ENCODE data around the gene ROCK2. TPM values are rescaled to one million over a fixed set of nuclear protein-coding genes. Genes with fewer than 3 reads are reported as not detected.

The ROCK2 gene
- total and polyA plus RNA-seq, 9 donors: 27.6 to 47.9 (median 40.8) TPM

GRCh38 chr2:11327871-11328270 lies 16.6 kb downstream of the ROCK2 start:
- Histone ChIP-seq H3K9me3 (replicated peaks; ENCODE audit: control insufficient read depth, low read depth, low read length) (peaks cover 8% of the 10 kb centered on the region), H3K27me3 (ENCODE audit: control insufficient read depth, insufficient read depth, low read length) (no peaks in the 10 kb centered on the region), H3K27ac (ENCODE audit: low read length) (no peak overlapping the region), H3K36me3 (ENCODE audit: control insufficient read depth, insufficient read depth, low read length) (no peaks in the 10 kb centered on the region), H3K4me3 (ENCODE audit: low read length) (no peak overlapping the region), H3K4me1 (ENCODE audit: control insufficient read depth, insufficient read depth, low read length) (no peaks in the 10 kb centered on the region)
- no peak for DNase-seq
- no CpG with 5 or more reads among the region's 2 CpGs for WGBS (ENCODE audit: insufficient coverage)

- no peaks in the 10 kb centered on the region for H3K27me3 ChIP-seq (ENCODE audit: control insufficient read depth, insufficient read depth, low read length)
- H3K36me3 ChIP-seq (ENCODE audit: control insufficient read depth, insufficient read depth, low read length): no peaks in the 10 kb centered on the region
- no peaks in the 10 kb centered on the region for H3K9me3 ChIP-seq (replicated peaks; ENCODE audit: control insufficient read depth, low read depth, low read length)
- H3K4me1 ChIP-seq (ENCODE audit: control insufficient read depth, insufficient read depth, low read length): no peaks in the 10 kb centered on the region
- no peak for DNase-seq
- no peak overlapping the region for H3K27ac ChIP-seq (ENCODE audit: low read length)
- 72% methylated on average over 3 of the region's 4 CpGs for WGBS (ENCODE audit: insufficient coverage)
- no peak overlapping the region for H3K4me3 ChIP-seq (ENCODE audit: low read length)
Observed at GRCh38 chr2:11326677-11327211, 17.7 kb downstream of the ROCK2 start.

GRCh38 chr2:11325961-11326676 lies 18.3 kb downstream of the ROCK2 start:
- Histone ChIP-seq H3K9me3 (replicated peaks; ENCODE audit: control insufficient read depth, low read depth, low read length) (no peaks in the 10 kb centered on the region), H3K4me1 (ENCODE audit: control insufficient read depth, insufficient read depth, low read length) (no peaks in the 10 kb centered on the region), H3K36me3 (ENCODE audit: control insufficient read depth, insufficient read depth, low read length) (no peaks in the 10 kb centered on the region), H3K27ac (ENCODE audit: low read length) (no peak overlapping the region), H3K27me3 (ENCODE audit: control insufficient read depth, insufficient read depth, low read length) (no peaks in the 10 kb centered on the region), H3K4me3 (ENCODE audit: low read length) (no peak overlapping the region)
- no peak for DNase-seq
- WGBS (ENCODE audit: insufficient coverage): 81% methylated on average over 2 of the region's 4 CpGs

GRCh38 chr2:11321847-11322246 lies 22.6 kb downstream of the ROCK2 start:
- Histone ChIP-seq H3K36me3 (ENCODE audit: control insufficient read depth, insufficient read depth, low read length) (no peaks in the 10 kb centered on the region), H3K9me3 (replicated peaks; ENCODE audit: control insufficient read depth, low read depth, low read length) (no peaks in the 10 kb centered on the region), H3K4me3 (ENCODE audit: low read length) (no peak overlapping the region), H3K27me3 (ENCODE audit: control insufficient read depth, insufficient read depth, low read length) (no peaks in the 10 kb centered on the region), H3K27ac (ENCODE audit: low read length) (no peak overlapping the region), H3K4me1 (ENCODE audit: control insufficient read depth, insufficient read depth, low read length) (no peaks in the 10 kb centered on the region)
- WGBS (ENCODE audit: insufficient coverage): no CpG with 5 or more reads among the region's 3 CpGs
- no peak for DNase-seq

- 90% methylated on average over 12 of the region's 17 CpGs for WGBS (ENCODE audit: insufficient coverage)
- no peak for DNase-seq
- Histone ChIP-seq H3K4me3 (ENCODE audit: low read length) (no peak overlapping the region), H3K27ac (ENCODE audit: low read length) (no peak overlapping the region), H3K36me3 (ENCODE audit: control insufficient read depth, insufficient read depth, low read length) (no peaks in the 10 kb centered on the region), H3K4me1 (ENCODE audit: control insufficient read depth, insufficient read depth, low read length) (no peaks in the 10 kb centered on the region), H3K9me3 (replicated peaks; ENCODE audit: control insufficient read depth, low read depth, low read length) (no peaks in the 10 kb centered on the region), H3K27me3 (ENCODE audit: control insufficient read depth, insufficient read depth, low read length) (no peaks in the 10 kb centered on the region)
Observed at GRCh38 chr2:11320698-11321492, 23.5 kb downstream of the ROCK2 start.

- H3K9me3 ChIP-seq (replicated peaks; ENCODE audit: control insufficient read depth, low read depth, low read length): no peaks in the 10 kb centered on the region
Observed at GRCh38 chr2:11319939-11320338, 24.5 kb downstream of the ROCK2 start.

GRCh38 chr2:11315074-11315705 lies 29.2 kb downstream of the ROCK2 start:
- no peak for DNase-seq
- no peaks in the 10 kb centered on the region for H3K9me3 ChIP-seq (replicated peaks; ENCODE audit: control insufficient read depth, low read depth, low read length)
- H3K36me3 ChIP-seq (ENCODE audit: control insufficient read depth, insufficient read depth, low read length): no peaks in the 10 kb centered on the region
- H3K27ac ChIP-seq (ENCODE audit: low read length): no peak overlapping the region
- H3K4me1 ChIP-seq (ENCODE audit: control insufficient read depth, insufficient read depth, low read length): no peaks in the 10 kb centered on the region
- no peak overlapping the region for H3K4me3 ChIP-seq (ENCODE audit: low read length)
- no peaks in the 10 kb centered on the region for H3K27me3 ChIP-seq (ENCODE audit: control insufficient read depth, insufficient read depth, low read length)
- no CpG with 5 or more reads among the region's 1 CpG for WGBS (ENCODE audit: insufficient coverage)

More at GRCh38 chr2:11319939-11320338, 24.5 kb downstream of the ROCK2 start:
- no peaks in the 10 kb centered on the region for H3K4me1 ChIP-seq (ENCODE audit: control insufficient read depth, insufficient read depth, low read length)
- H3K4me3 ChIP-seq (ENCODE audit: low read length): no peak overlapping the region
- DNase-seq: no peak
- no peaks in the 10 kb centered on the region for H3K27me3 ChIP-seq (ENCODE audit: control insufficient read depth, insufficient read depth, low read length)
- H3K27ac ChIP-seq (ENCODE audit: low read length): no peak overlapping the region
- no peaks in the 10 kb centered on the region for H3K36me3 ChIP-seq (ENCODE audit: control insufficient read depth, insufficient read depth, low read length)

- Histone ChIP-seq H3K27me3 (ENCODE audit: control insufficient read depth, insufficient read depth, low read length) (no peaks in the 10 kb centered on the region), H3K9me3 (replicated peaks; ENCODE audit: control insufficient read depth, low read depth, low read length) (no peaks in the 10 kb centered on the region), H3K36me3 (ENCODE audit: control insufficient read depth, insufficient read depth, low read length) (no peaks in the 10 kb centered on the region), H3K4me3 (ENCODE audit: low read length) (no peak overlapping the region), H3K27ac (ENCODE audit: low read length) (no peak overlapping the region), H3K4me1 (ENCODE audit: control insufficient read depth, insufficient read depth, low read length) (no peaks in the 10 kb centered on the region)
- WGBS (ENCODE audit: insufficient coverage): no CpG with 5 or more reads among the region's 1 CpG
- no peak for DNase-seq
Observed at GRCh38 chr2:11314487-11314886, 29.9 kb downstream of the ROCK2 start.

GRCh38 chr2:11312770-11313471 lies 31.5 kb downstream of the ROCK2 start:
- H3K27me3 ChIP-seq (ENCODE audit: control insufficient read depth, insufficient read depth, low read length): no peaks in the 10 kb centered on the region
- no peak for DNase-seq
- H3K27ac ChIP-seq (ENCODE audit: low read length): no peak overlapping the region
- H3K9me3 ChIP-seq (replicated peaks; ENCODE audit: control insufficient read depth, low read depth, low read length): no peaks in the 10 kb centered on the region
- no peak overlapping the region for H3K4me3 ChIP-seq (ENCODE audit: low read length)
- WGBS (ENCODE audit: insufficient coverage): no CpG with 5 or more reads among the region's 6 CpGs
- no peaks in the 10 kb centered on the region for H3K36me3 ChIP-seq (ENCODE audit: control insufficient read depth, insufficient read depth, low read length)
- H3K4me1 ChIP-seq (ENCODE audit: control insufficient read depth, insufficient read depth, low read length): no peaks in the 10 kb centered on the region
